ENCODE measurements around the gene DLGAP3.

DNA sequence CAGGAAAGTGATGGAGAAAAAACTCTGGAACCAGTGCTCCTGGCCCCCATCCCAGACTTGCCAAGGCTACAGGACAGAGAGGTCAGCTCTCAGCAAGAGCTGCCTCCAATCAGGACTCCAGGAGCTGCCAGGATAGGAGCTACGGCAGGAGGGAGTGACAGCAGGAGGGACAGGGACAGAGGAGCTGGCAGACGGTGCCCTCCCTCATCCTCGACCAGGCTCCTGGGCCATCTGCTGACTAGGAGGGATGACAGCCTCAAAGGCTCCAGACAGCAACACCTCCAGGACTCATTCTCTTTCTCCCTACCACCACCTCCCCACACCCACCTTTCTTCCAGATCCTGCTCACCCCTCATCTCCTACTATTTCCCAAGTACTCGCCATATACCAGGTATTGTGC, 22.7 kb downstream of the DLGAP3 start:
- TF ChIP-seq FOS (IDR thresholded peaks at IDR 0.05; ENCODE audit: borderline replicate concordance, insufficient read depth, low read length) = no peak
- TF ChIP-seq, protein P1, sequence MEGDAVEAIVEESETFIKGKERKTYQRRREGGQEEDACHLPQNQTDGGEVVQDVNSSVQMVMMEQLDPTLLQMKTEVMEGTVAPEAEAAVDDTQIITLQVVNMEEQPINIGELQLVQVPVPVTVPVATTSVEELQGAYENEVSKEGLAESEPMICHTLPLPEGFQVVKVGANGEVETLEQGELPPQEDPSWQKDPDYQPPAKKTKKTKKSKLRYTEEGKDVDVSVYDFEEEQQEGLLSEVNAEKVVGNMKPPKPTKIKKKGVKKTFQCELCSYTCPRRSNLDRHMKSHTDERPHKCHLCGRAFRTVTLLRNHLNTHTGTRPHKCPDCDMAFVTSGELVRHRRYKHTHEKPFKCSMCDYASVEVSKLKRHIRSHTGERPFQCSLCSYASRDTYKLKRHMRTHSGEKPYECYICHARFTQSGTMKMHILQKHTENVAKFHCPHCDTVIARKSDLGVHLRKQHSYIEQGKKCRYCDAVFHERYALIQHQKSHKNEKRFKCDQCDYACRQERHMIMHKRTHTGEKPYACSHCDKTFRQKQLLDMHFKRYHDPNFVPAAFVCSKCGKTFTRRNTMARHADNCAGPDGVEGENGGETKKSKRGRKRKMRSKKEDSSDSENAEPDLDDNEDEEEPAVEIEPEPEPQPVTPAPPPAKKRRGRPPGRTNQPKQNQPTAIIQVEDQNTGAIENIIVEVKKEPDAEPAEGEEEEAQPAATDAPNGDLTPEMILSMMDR (IDR thresholded peaks at IDR 0.05; ENCODE audit: extremely low read depth in 1 of 2, insufficient read depth in 1 of 2, low read depth in 1 of 2, low read length in 2 of 2) = no peak
- TF ChIP-seq POLR2AphosphoS5 (IDR thresholded peaks at IDR 0.05; ENCODE audit: insufficient read depth, low read depth, low read length) = no peak
